H1 (cell line): Measurements from ENCODE around the gene CGAS. TPM values are rescaled to one million over a fixed set of nuclear protein-coding genes. Genes with fewer than 3 reads are reported as not detected.
"Not testable (repeated sequence)": the region's sequence is repeated elsewhere in the genome, so short reads cannot be mapped to it uniquely, and the experiment has no call there.

Experiments
- CTCF ChIA-PET: fragments of 300-600 bp; sonication (Branson Sonifier 250); formaldehyde crosslinking; loops from one replicate; lab custom pipeline; 2021; ENCODE audit not compliant: partially characterized antibody; lab: Charles Lee
- POLR2A ChIA-PET: fragments of 300-600 bp; sonication (Branson Sonifier 250); formaldehyde crosslinking; loops from one replicate; lab custom pipeline; 2021; ENCODE audit warnings: inconsistent platforms; ENCODE audit not compliant: partially characterized antibody; lab: Charles Lee
- DNase-seq, 2 experiments: peaks; one replicate each; pipeline versions ENCODE4 v3.0.0 to v3.0.0-alpha.2; 2010 to 2022; ENCODE audit warnings: low spot score in 2 of 2, low read depth in 1 of 2, mixed read lengths in 1 of 2
- FAIRE-seq: peaks from 2 replicates; lab custom pipeline; 2011; peaks lifted over from hg19 to GRCh38; lab: Jason Lieb, UNC
- H2AFZ ChIP-seq: 2 replicates; pipeline ENCODE4 v1.8.1; 2012; ENCODE audit warnings: low read length, inconsistent platforms
- H2AK5ac ChIP-seq: 2 replicates; pipeline ENCODE4 v1.6.1; 2013; ENCODE audit warnings: low read depth, low read length
- H2BK120ac ChIP-seq: replicated peaks from 2 replicates; pipeline ENCODE3; 2013; ENCODE audit warnings: low read depth, low read length, inconsistent platforms
- H2BK12ac ChIP-seq: 2 replicates; pipeline ENCODE4 v1.6.1; 2013; ENCODE audit warnings: low read depth, low read length
- H2BK15ac ChIP-seq: 2 replicates; pipeline ENCODE4 v1.6.1; 2013; ENCODE audit warnings: low read length
- H2BK20ac ChIP-seq: 2 replicates; pipeline ENCODE4 v1.6.1; 2013; ENCODE audit warnings: low read length
- H2BK5ac ChIP-seq: 2 replicates; pipeline ENCODE4 v1.6.1; 2013; ENCODE audit warnings: low read depth, low read length
- H3K14ac ChIP-seq: 2 replicates; pipeline ENCODE4 v1.6.1; 2013; ENCODE audit warnings: inconsistent platforms; ENCODE audit not compliant: insufficient read length
- H3K18ac ChIP-seq: 2 replicates; pipeline ENCODE4 v1.6.1; 2013; ENCODE audit warnings: low read length; ENCODE audit errors: extremely low read depth
- H3K23ac ChIP-seq: 2 replicates; pipeline ENCODE4 v1.6.1; 2013; ENCODE audit warnings: inconsistent platforms; ENCODE audit not compliant: insufficient read length
- H3K23me2 ChIP-seq: 2 replicates; pipeline ENCODE4 v1.6.1; 2013; ENCODE audit warnings: low read depth, low read length
- H3K27ac ChIP-seq: 2 replicates; pipeline ENCODE4 v1.6.1; 2011; ENCODE audit warnings: low read depth, low read length, inconsistent platforms
- H3K27me3 ChIP-seq, 4 experiments: replicated peaks in 1 of 4; 1 replicate in 1 of 4; 2 replicates in 3 of 4; pipeline versions ENCODE4 v1.6.1 to v1.8.1; 2011 to 2013; ENCODE audit warnings: low read length in 3 of 4, mild to moderate bottlenecking in 3 of 4, inconsistent platforms in 2 of 4, mixed read lengths in 2 of 4, moderate library complexity in 1 of 4; ENCODE audit not compliant: control insufficient read depth in 3 of 4, insufficient read depth in 3 of 4; ENCODE audit errors: extremely low read depth in 1 of 4
- H3K36me3 ChIP-seq, 4 experiments: 2 replicates each; pipeline versions ENCODE4 v1.6.1 to v1.8.1; 2011 to 2013; ENCODE audit warnings: mild to moderate bottlenecking in 4 of 4, low read length in 3 of 4, moderate library complexity in 2 of 4, control low read depth in 1 of 4, inconsistent platforms in 1 of 4; ENCODE audit not compliant: insufficient read depth in 4 of 4, control insufficient read depth in 2 of 4
- H3K4ac ChIP-seq: replicated peaks from 2 replicates; pipeline ENCODE3; 2013; ENCODE audit warnings: low read length, low read depth, mixed read lengths, inconsistent platforms; ENCODE audit not compliant: insufficient read length
- H3K4me1 ChIP-seq, 4 experiments: replicated peaks in 1 of 4; 1 replicate in 1 of 4; 2 replicates in 3 of 4; pipeline versions ENCODE4 v1.6.1 to v1.8.1; 2011 to 2013; ENCODE audit warnings: low read length in 3 of 4, inconsistent platforms in 2 of 4, mixed read lengths in 1 of 4; ENCODE audit not compliant: insufficient read depth in 4 of 4, control insufficient read depth in 3 of 4
- H3K4me2 ChIP-seq, 2 experiments: 2 replicates each; pipeline versions ENCODE4 v1.6.1 to v1.8.1; 2011 to 2013; ENCODE audit warnings: low read depth in 2 of 2, low read length in 2 of 2, control low read depth in 1 of 2, inconsistent platforms in 1 of 2, mild to moderate bottlenecking in 1 of 2; ENCODE audit not compliant: insufficient read depth in 1 of 2
- H3K4me3 ChIP-seq, 4 experiments: fragments of 200-600, 300-600 bp in 1 of 4; sonication (generic), shearing (Covaris generic), sonication (Bioruptor Twin) in 1 of 4; 2 replicates each; pipeline versions ENCODE4 v1.5.1 to v1.8.1; 2011 to 2016; ENCODE audit warnings: low read length in 4 of 4, low read depth in 3 of 4, control low read depth in 2 of 4, inconsistent platforms in 2 of 4, mild to moderate bottlenecking in 2 of 4, mixed read lengths in 1 of 4, moderate library complexity in 1 of 4; ENCODE audit not compliant: insufficient read depth in 2 of 4; ENCODE audit errors: extremely low read depth in 1 of 4
- H3K56ac ChIP-seq: replicated peaks from 2 replicates; pipeline ENCODE3; 2013; ENCODE audit warnings: low read depth, mild to moderate bottlenecking, mixed read lengths, low read length, inconsistent platforms; ENCODE audit not compliant: insufficient read length
- H3K79me1 ChIP-seq: 2 replicates; pipeline ENCODE4 v1.6.1; 2013; ENCODE audit warnings: low read depth, low read length, control low read depth
- H3K79me2 ChIP-seq, 2 experiments: 2 replicates each; pipeline versions ENCODE4 v1.6.1 to v1.8.1; 2012 to 2013; ENCODE audit warnings: low read length in 2 of 2, mild to moderate bottlenecking in 2 of 2, inconsistent platforms in 1 of 2; ENCODE audit not compliant: insufficient read depth in 2 of 2, control insufficient read depth in 1 of 2
- H3K9ac ChIP-seq, 4 experiments: replicated peaks in 1 of 4; 1 replicate in 1 of 4; 2 replicates in 3 of 4; pipeline versions ENCODE4 v1.6.1 to v1.8.1; 2011 to 2013; ENCODE audit warnings: low read depth in 3 of 4, low read length in 3 of 4, control low read depth in 2 of 4, mild to moderate bottlenecking in 2 of 4, moderate library complexity in 2 of 4, inconsistent platforms in 1 of 4; ENCODE audit errors: extremely low read depth in 1 of 4
- H3K9me3 ChIP-seq, 2 experiments: 2 replicates each; pipeline versions ENCODE4 v1.6.1 to v1.8.1; 2012 to 2013; ENCODE audit warnings: mild to moderate bottlenecking in 2 of 2, moderate library complexity in 2 of 2, control low read depth in 1 of 2, inconsistent platforms in 1 of 2, low read depth in 1 of 2, low read length in 1 of 2, mixed read lengths in 1 of 2; ENCODE audit not compliant: insufficient read depth in 2 of 2
- H4K20me1 ChIP-seq, 2 experiments: replicated peaks in 1 of 2; 2 replicates each; pipeline versions ENCODE3 to v1.8.1; 2011 to 2013; ENCODE audit warnings: inconsistent platforms in 2 of 2, low read length in 2 of 2, mild to moderate bottlenecking in 1 of 2; ENCODE audit not compliant: insufficient read depth in 2 of 2, control insufficient read depth in 1 of 2
- H4K5ac ChIP-seq: 2 replicates; pipeline ENCODE4 v1.6.1; 2013; ENCODE audit warnings: low read length, low read depth, mixed read lengths, inconsistent platforms; ENCODE audit not compliant: insufficient read length
- H4K8ac ChIP-seq: 2 replicates; pipeline ENCODE4 v1.8.0; 2013; ENCODE audit warnings: mild to moderate bottlenecking, moderate library complexity, low read length, inconsistent platforms; ENCODE audit not compliant: insufficient read depth; ENCODE audit errors: extremely low read depth
- H4K91ac ChIP-seq: replicated peaks from 2 replicates; pipeline ENCODE3; 2013; ENCODE audit warnings: low read length, mixed read lengths, inconsistent platforms; ENCODE audit not compliant: insufficient read length
- EP300 ChIP-seq, 2 experiments: IDR thresholded peaks; 1 replicate in 1 of 2; 2 replicates in 1 of 2; pipeline ENCODE4 v1.6.1; 2011 to 2012; ENCODE audit warnings: low read depth in 2 of 2, low read length in 2 of 2, mild to moderate bottlenecking in 2 of 2, borderline replicate concordance in 1 of 2, inconsistent platforms in 1 of 2, moderate library complexity in 1 of 2
- WGBS, 2 experiments: shearing (Covaris generic) in 1 of 2; methylation state at CpG; one replicate each; pipeline versions ENCODE4 v1.1.6 to v1.1.7; 2013 to 2015; ENCODE audit warnings: low lambda C conversion rate in 2 of 2, mixed read lengths in 2 of 2, inconsistent platforms in 1 of 2, low coverage in 1 of 2, missing lambda C conversion rate in 1 of 2; ENCODE audit not compliant: insufficient replicate concordance in 2 of 2, insufficient coverage in 1 of 2, insufficient read length in 1 of 2; ENCODE audit errors: extremely low coverage in 1 of 2, missing lambda C conversion rate in 1 of 2; 5-methylcytosine and 5-hydroxymethylcytosine counted together
- polyA plus RNA-seq, 7 experiments: library from polyadenylated mRNA; depleted of rRNA in 3 of 7; stranded (reverse) in 5 of 7; unstranded in 2 of 7; fragments of >200 nt in 5 of 7; fragments of 200-250 nt in 2 of 7; gene quantifications; 1 replicate in 5 of 7; 2 replicates in 1 of 7; 4 replicates in 1 of 7; pipeline versions ENCODE4 v1.2.1 to v1.2.3, GENCODE V29; 2011 to 2013; ENCODE audit warnings: missing spikeins in 2 of 7, mixed read lengths in 2 of 7
- total RNA-seq: library from RNA; stranded (reverse); fragmentation: NEBNext Ultra II Directional; extraction: Animal tissue kit (Norgen Biotek cat#: 25700); gene quantifications from 2 replicates; pipeline ENCODE4 v1.2.1, GENCODE V29; 2021

CGAS gene
- total and polyA plus RNA-seq, 2 of the 8 experiments (the other 6 are each of a cell fraction or from before 2014, with no cell fraction given) = 2.1 to 6.3 TPM

DNA sequence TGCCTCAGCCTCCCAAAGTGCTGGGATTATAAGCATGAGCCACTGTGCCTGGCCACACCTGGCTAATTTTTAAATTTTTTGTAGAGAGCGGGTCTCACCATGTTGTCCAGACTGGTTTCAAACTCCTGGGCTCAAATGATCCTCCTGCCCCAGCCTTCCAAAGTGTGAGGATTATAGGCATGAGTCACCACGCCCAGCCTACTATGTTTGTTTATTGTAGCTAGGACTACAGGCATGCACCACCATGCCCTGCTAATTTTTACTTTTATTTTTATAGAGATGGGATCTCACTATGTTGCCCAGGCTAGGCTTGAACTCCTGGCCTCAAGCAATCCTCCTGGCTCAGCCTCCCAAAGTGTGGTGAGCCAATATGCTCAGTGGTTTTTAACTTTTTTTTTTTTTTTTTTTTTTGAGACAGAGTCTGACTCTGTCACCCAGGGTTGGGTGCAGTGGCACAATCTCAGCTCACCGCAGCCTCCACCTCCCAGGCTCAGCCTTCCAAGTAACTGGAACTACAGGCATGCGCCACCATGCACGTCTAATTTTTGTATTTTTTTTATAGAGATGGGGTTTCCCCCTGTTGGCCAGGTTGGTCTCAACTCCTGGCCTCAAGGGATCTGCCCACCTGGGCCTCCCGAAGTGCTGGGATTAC, 69.5 kb downstream of the CGAS start (continued):
- no peak for TF ChIP-seq EP300 (IDR thresholded peaks at IDR 0.05; ENCODE audit: borderline replicate concordance in 1 of 2, low read depth in 2 of 2, low read length in 2 of 2)

DNA sequence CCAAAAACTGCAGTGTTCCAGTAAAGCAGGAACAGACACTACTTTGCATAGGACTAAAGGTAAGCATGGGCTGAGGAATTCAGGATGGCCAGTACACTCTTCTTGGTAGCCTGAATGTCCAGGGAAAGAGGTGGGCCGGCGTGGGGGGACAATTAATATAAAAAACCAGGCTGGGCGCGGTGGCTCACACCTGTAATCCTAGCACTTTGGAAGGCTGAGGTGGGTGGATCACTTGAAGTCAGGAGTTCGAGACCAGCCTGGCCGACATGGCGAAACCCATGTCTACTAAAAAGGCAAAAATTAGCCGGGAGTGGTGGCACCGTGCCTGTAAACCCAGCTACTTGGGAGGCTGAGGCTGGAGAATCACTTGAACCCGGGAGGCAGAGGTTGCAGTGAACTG, 70.6 kb downstream of the CGAS start:
- DNase-seq, H3K4me2 ChIP-seq, H2BK120ac ChIP-seq, H4K5ac ChIP-seq, H3K18ac ChIP-seq, H3K27ac ChIP-seq, H3K14ac ChIP-seq, H3K9me3 ChIP-seq, H3K4me1 ChIP-seq, FAIRE-seq, H4K20me1 ChIP-seq, H2BK5ac ChIP-seq, H2AK5ac ChIP-seq, H4K8ac ChIP-seq, H4K91ac ChIP-seq, H3K4me3 ChIP-seq, H3K79me2 ChIP-seq, H3K4ac ChIP-seq, H3K27me3 ChIP-seq, H2BK20ac ChIP-seq, POLR2A ChIA-PET, H3K23me2 ChIP-seq, H3K79me1 ChIP-seq, H3K23ac ChIP-seq, CTCF ChIA-PET, H3K56ac ChIP-seq, H3K9ac ChIP-seq, H2BK12ac ChIP-seq, H3K36me3 ChIP-seq, H2BK15ac ChIP-seq: not testable (repeated sequence)
- 97% methylated on average over 10 of the region's 10 CpGs; no CpG with 5 or more reads in 1 of the 2 experiments for WGBS, 2 experiments
- H2AFZ ChIP-seq = 0 out of 2 replicates have a peak overlapping the region, but pooled peaks have one; percentile 20
